SK-MEL-5 (cell line): ENCODE measurements around the gene MEF2A. TPM values are rescaled to one million over a fixed set of nuclear protein-coding genes. Genes with fewer than 3 reads are reported as not detected.

ENCODE experiments used
- DNase-seq: peaks from one replicate; pipeline ENCODE4 v3.0.0-alpha.2; 2016; ENCODE audit warnings: low read depth, low spot score
- in situ Hi-C: cut with HindIII; loops from 2 replicates; pipeline ENCODE4 v1.10.0; 2016; ENCODE audit warnings: low sequenced_read_pairs, high pct_unique_total_duplicates, low pct_unique_long_range_greater_than_20kb
- total RNA-seq: library from RNA; depleted of rRNA; stranded (reverse); fragments of >200 nt; shearing (Covaris generic); gene quantifications from 2 replicates; pipeline ENCODE4 v1.2.3, GENCODE V29; 2014

MEF2A gene
- total RNA-seq, 1 experiment from 2014 or later, result 29.9 TPM

DNA sequence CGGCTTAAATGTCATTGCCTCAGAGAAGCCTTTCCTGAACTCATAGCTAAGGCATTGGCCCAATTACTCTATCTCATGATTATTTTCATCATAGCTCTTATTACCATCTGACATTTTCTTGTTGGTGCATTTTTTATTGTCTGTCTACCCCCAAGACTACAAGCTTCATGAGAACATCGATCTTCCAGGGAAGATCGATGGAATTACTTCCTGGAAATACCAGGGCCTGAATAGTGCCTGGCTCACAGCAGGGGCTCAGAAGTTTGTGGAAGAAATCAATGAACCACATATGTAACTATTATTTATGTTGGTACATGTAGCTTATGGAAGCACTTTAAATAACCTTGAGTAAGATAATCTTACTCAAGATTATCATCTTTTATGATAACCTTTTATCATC, 7.7 kb upstream of the MEF2A start:
- in situ Hi-C loops, result no loop called here
- DNase-seq, result no peak

DNA sequence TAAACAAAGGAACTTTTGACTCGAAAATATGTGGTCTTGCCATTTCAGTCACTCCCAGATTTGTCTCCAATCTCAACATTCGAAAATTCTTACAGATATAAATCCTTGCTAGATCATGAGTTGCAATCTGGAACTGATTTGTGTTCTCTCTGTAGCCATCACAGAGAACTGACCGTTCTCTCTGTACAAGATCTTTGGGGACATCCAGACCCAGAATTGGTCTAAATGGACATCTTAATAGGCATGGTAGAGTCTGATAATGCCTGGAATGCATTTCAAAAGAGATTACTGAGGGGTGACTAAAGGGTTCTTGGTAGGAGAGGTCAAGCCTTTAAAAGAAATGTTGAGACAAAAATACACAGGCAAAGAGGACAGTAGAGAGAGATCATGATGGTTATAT, 7.2 kb upstream of the MEF2A start:
- in situ Hi-C loops, result no loop called here
- no peak for DNase-seq

- DNase-seq, result no peak
- in situ Hi-C loops, result no loop called here
Observed at GRCh38 chr15:99561476-99562230, 4.1 kb upstream of the MEF2A start.

- in situ Hi-C loops, result no loop called here
- no peak for DNase-seq
Observed at GRCh38 chr15:99562238-99562637, 3.5 kb upstream of the MEF2A start.

DNA sequence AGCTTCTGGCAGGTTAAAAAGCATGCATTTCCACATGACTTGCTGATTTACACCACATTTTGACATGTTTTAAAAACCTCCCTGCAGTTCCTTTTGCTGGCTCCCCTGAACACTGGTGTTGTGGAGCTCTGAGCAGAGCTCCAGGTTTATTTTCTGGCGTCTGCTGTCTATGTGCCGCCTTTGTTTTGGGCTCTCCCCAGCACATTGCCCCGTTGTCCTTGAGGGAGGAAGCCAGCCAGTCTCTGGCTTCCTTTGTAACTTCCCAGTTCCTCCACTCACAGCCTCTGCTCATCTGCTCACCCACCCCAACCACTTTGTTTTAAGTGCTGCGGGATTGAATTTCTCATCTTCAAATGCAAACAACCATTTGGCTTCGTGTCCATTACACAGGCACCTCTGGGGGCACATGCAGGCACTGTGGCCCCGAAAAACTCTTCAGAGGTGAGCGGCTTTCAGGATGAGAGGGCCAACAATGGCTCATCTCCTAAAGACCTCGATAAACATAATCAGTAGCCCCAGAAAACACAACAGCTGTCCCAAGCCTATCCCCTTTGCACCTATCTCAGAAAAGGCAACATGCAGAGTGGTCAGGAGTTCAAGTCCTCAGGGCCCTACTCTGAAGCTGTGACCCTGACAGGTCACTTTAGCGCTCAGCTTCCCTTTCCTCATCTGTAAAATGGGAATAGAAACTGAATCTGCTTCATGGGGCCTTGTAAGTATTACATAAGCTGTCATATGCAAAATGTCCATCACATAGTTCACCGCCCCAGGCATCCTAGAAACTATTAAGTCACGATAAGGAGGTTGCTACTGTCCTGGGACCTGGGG, 1.3 kb upstream of the MEF2A start:
- in situ Hi-C loops, result no loop called here
- no peak for DNase-seq

GRCh38 chr15:99565049-99565298, 810 bp upstream of the MEF2A start:
- no peak for DNase-seq
- in situ Hi-C loops, result no loop called here

- no peak for DNase-seq
- in situ Hi-C loops, result no loop called here
Observed at GRCh38 chr15:99566157-99566897, 543 bp downstream of the MEF2A start.

DNA sequence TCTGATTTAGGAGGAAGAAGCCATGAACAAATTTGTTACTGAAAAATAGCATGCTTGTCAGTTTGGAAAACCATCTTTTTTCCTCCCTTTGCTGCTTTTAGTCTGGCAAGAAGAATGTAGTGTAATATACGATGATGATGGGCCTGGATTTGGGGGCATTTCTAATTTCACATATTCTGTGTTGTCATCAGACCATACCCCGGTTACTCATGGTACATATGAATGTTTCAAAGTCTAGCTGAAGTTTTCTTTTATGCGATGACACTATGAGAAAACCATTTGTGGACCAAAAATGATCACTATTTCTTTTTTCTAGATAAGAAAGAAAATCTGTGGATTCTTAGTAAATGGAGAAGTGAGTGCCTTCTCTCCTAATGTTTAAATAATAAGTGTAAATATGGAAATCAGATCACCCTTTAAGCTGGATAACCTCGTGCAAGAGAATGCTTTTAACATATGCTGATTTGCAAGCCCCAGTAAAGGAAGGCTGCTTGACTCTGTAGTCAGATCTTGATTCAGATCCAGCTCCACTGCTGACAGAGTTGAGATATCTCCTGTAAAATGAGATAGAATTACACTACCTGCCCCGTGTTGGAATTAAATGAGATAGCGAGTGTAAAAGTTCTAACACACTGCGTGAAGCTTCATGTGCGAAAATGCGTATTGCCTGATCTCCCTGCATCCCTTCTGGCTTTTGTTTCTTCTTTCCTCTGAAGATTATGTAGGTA, 3.0 kb downstream of the MEF2A start:
- DNase-seq, result no peak
- in situ Hi-C loops, result no loop called here

DNA sequence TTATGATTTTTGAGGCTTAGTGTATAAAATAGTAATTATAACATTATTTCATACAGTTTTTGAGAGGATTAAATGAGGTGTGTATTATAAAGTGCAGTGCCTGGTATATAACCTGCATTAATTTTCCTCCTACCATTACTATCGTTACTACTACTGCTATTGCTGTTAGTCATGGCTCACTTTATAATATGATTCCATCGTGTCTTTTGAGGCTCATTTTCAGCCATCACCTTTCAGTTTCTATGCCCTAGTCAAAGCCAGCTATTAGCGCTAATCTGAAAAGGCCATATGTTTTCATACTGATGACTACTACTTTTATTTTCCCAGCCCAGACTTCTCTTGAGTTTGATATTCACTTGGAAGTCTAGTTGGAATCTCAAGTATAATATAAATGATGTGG, 5.5 kb downstream of the MEF2A start:
- in situ Hi-C loops, result no loop called here
- no peak for DNase-seq

DNA sequence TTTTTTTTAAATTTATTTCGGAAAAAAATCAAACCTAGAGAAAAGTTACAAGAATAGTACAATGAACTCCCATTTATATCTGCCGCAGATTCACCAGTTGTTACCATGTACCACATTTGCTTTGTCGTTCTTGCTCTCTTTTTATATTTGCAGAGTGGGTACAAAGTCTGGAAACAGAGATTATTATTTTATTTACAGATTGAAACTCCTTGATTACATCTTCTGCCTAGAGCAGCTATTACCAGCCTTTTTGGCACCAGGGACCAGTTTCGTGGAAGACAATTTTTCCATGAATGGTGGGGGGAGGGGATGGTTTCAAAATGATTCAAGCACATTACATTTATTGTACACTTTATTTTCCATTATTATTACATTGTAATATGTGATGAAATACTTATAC, 8.3 kb downstream of the MEF2A start:
- in situ Hi-C loops, result no loop called here
- DNase-seq, result no peak

GRCh38 chr15:99574502-99574901, 8.7 kb downstream of the MEF2A start:
- in situ Hi-C loops, result no loop called here

DNA sequence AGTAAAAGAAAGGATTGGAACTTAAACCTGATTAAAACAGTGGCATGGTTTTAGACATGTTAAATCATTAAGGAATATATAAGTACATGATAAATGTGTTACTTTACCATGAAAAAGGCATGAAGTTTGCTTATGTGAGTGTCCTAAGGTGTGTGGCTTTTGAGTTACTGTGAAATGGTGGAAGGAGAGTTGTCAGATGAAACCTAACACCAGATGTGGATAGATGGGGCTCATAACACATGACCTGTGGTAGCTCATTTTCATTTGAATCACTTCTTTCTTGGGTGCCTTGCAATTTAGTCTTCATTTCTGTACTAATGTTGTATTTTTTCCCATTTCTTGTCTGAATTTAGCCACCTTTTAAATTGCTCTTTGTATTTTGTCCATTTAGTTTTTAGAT, 13.0 kb downstream of the MEF2A start:
- in situ Hi-C loops, result no loop called here
- no peak for DNase-seq

More at GRCh38 chr15:99574502-99574901, 8.7 kb downstream of the MEF2A start:
- no peak for DNase-seq

DNA sequence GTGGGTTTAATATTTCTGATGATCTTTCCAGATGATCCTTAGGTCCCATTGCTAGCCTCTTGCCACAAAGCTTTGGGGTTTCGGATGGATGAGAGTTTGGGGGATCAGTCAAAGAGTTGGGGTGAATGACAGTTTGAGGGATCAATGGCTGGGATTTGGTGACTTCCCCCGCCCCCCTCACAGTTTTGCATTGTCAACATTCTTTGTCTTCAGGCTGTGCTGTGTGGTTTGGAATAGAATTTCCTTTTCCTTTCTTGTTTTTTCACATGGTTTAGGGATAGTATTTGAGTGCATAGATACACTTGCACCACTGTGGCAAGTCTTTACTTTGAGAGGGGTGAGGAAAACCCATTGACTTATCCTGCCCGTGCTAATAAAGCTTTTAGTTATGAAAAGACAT, 14.3 kb downstream of the MEF2A start:
- no peak for DNase-seq
- in situ Hi-C loops, result no loop called here

DNA sequence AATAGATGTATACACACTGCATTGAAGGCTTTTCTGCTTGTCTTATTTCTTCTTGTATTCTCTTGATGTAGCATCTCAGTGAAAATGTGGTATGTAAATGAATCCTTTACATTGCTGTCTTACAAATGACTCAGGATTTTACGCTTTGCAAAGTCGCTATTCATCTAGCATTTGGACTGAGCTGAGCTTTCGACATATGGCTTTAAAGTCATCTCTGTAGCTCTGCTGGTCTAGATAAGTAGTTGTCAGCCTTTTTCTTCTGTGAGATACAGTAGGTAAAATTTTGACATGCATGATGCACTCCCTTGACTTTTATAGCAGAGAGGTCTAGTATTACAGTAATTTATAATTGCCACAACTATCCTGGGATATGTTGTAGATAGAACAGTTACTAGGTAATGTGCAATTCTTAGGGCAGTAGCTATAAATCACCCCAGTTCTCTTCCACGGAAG, 16.8 kb downstream of the MEF2A start:
- in situ Hi-C loops, result no loop called here
- no peak for DNase-seq

- in situ Hi-C loops, result no loop called here
- DNase-seq, result no peak
Observed at GRCh38 chr15:99584081-99584600, 18.4 kb downstream of the MEF2A start.

- DNase-seq, result no peak
- in situ Hi-C loops, result no loop called here
Observed at GRCh38 chr15:99586121-99586520, 20.3 kb downstream of the MEF2A start.

- no peak for DNase-seq
- in situ Hi-C loops, result no loop called here
Observed at GRCh38 chr15:99589801-99590200, 24.0 kb downstream of the MEF2A start.
